HepG2 (cell line): ENCODE results near the gene CUL7. TPM values are rescaled to one million over a fixed set of nuclear protein-coding genes. Genes with fewer than 3 reads are reported as not detected.

Experiments
- ATF1 ChIP-seq: IDR thresholded peaks from 2 replicates; pipeline ENCODE4 v1.6.1; 2016; ENCODE audit warnings: mild to moderate bottlenecking, control low read depth
- BHLHE40 ChIP-seq: IDR thresholded peaks from 2 replicates; pipeline ENCODE4 v1.6.1; 2011; ENCODE audit warnings: low read length, improper control_type of control experiment
- MAF1 ChIP-seq: sonication (generic); formaldehyde crosslinking; IDR thresholded peaks from 2 replicates; pipeline ENCODE4 v1.5.0; 2020; ENCODE audit warnings: missing genetic modification reagents, borderline replicate concordance
- NFIC ChIP-seq: IDR thresholded peaks from 2 replicates; pipeline ENCODE4 v1.6.1; 2012; ENCODE audit warnings: mild to moderate bottlenecking, low read length, inconsistent platforms
- NONO ChIP-seq, 2 experiments: fragments of 450-650 bp in 1 of 2; sonication (generic) in 1 of 2; formaldehyde crosslinking in 1 of 2; IDR thresholded peaks in 1 of 2; conservative IDR thresholded peaks in 1 of 2; 2 replicates each; pipeline versions ENCODE4 v1.6.1 to v1.8.0; 2017 to 2022; ENCODE audit warnings: mild to moderate bottlenecking in 1 of 2, missing genetic modification reagents in 1 of 2, moderate library complexity in 1 of 2
- SMAD1 ChIP-seq: sonication (generic); formaldehyde crosslinking; IDR thresholded peaks from 2 replicates; pipeline ENCODE4 v1.4.0; 2020; ENCODE audit warnings: missing genetic modification reagents, low read depth, mild to moderate bottlenecking, borderline replicate concordance
- ZBTB20 ChIP-seq: sonication (generic); formaldehyde crosslinking; IDR thresholded peaks from 2 replicates; pipeline ENCODE4 v1.8.1; 2023; ENCODE audit warnings: missing genetic modification reagents, low read depth, mild to moderate bottlenecking, borderline replicate concordance
- ZNF788 ChIP-seq: sonication (generic); formaldehyde crosslinking; IDR thresholded peaks from 2 replicates; pipeline ENCODE4 v1.5.0; 2020; ENCODE audit warnings: mild to moderate bottlenecking, missing genetic modification reagents, borderline replicate concordance
- polyA plus RNA-seq, 8 experiments: library from polyadenylated mRNA; depleted of rRNA in 3 of 8; stranded (reverse) in 7 of 8; unstranded in 1 of 8; fragments of >200 nt; fragmentation: Illumina TruSeq in 4 of 8; extraction: Trizol in 4 of 8; gene quantifications; 2 replicates each; pipeline versions ENCODE4 v1.2.1 to v1.2.3, GENCODE V29; 2011 to 2016; ENCODE audit warnings: low read depth in 4 of 8, missing spikeins in 1 of 8, mixed read lengths in 1 of 8; ENCODE audit not compliant: insufficient read depth in 1 of 8
- total RNA-seq, 5 experiments: library from RNA; depleted of rRNA; stranded (reverse); fragments of >200 nt; fragmentation: Illumina TruSeq; extraction: Trizol; gene quantifications; 2 replicates each; pipeline ENCODE4 v1.2.3, GENCODE V29; 2016; ENCODE audit warnings: low read depth in 1 of 5
- TF ChIP-seq, protein P1 (sequence below): IDR thresholded peaks from 2 replicates; pipeline ENCODE4 v1.6.1; 2016; ENCODE audit warnings: missing compliant biosample characterization, missing genetic modification reagents, borderline replicate concordance
- TF ChIP-seq, protein P2 (sequence below): IDR thresholded peaks from 2 replicates; pipeline ENCODE4 v1.6.1; 2016; ENCODE audit warnings: missing compliant biosample characterization, missing genetic modification reagents, borderline replicate concordance
- TF ChIP-seq, protein P3 (sequence below): sonication (generic); formaldehyde crosslinking; IDR thresholded peaks from 2 replicates; pipeline ENCODE4 v1.4.0; 2020; ENCODE audit warnings: mild to moderate bottlenecking, missing genetic modification reagents
- TF ChIP-seq, protein P4 (sequence below): sonication (generic); formaldehyde crosslinking; IDR thresholded peaks from 2 replicates; pipeline ENCODE4 v1.4.0; 2020; ENCODE audit warnings: mild to moderate bottlenecking, missing genetic modification reagents
- TF ChIP-seq, protein P5 (sequence below): sonication (generic); formaldehyde crosslinking; IDR thresholded peaks from 2 replicates; pipeline ENCODE4 v1.5.0; 2020; ENCODE audit warnings: missing genetic modification reagents

Gene CUL7
- total and polyA plus RNA-seq, 2 of the 13 experiments (the other 11 are each of a cell fraction or from before 2014, with no cell fraction given) = 32.0 to 60.7 TPM

DNA sequence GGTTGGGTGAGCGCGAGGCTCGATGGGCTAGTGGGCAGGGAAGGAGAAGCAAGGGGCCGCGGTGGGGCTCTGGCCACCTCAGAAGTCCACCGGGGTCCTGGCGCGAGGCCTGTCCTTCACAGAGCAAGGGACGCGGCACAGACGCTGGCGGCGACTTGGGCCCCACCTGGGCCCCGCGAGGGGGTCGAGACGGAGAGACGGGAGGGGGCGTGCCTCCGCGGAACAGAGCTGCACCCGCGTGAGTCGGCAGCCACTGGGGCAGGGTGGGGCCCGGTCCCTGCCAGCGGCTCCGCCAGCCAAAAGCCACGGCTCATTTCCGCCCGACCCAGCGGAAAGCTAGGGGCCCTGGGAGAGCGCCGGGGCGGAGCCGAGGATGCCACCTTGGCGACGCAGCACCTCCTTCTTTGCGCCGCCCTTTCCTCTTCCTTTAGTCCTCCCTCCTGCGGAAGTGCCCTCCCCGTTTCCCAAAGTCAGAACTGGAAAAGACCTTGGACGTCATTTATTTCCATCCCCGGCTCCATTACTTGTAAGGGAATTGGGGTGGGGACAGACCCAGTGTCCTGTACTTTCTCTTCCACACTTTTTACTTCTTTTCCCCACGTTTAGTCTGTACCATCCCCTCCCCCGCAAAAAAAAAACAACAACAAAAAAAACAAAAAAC lies at the start of gene CUL7 (continued):
- peak; percentile 99 for TF ChIP-seq ZNF788
- TF ChIP-seq NFIC = no peak
- TF ChIP-seq, protein P1, sequence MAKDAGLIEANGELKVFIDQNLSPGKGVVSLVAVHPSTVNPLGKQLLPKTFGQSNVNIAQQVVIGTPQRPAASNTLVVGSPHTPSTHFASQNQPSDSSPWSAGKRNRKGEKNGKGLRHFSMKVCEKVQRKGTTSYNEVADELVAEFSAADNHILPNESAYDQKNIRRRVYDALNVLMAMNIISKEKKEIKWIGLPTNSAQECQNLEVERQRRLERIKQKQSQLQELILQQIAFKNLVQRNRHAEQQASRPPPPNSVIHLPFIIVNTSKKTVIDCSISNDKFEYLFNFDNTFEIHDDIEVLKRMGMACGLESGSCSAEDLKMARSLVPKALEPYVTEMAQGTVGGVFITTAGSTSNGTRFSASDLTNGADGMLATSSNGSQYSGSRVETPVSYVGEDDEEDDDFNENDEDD (CRISPR knock-in tag) = peak; percentile 64; the same call in 1 of the 2 replicates
- TF ChIP-seq, protein P2, sequence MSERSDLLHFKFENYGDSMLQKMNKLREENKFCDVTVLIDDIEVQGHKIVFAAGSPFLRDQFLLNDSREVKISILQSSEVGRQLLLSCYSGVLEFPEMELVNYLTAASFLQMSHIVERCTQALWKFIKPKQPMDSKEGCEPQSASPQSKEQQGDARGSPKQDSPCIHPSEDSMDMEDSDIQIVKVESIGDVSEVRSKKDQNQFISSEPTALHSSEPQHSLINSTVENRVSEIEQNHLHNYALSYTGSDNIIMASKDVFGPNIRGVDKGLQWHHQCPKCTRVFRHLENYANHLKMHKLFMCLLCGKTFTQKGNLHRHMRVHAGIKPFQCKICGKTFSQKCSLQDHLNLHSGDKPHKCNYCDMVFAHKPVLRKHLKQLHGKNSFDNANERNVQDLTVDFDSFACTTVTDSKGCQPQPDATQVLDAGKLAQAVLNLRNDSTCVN (CRISPR knock-in tag) = peak; percentile 90
- TF ChIP-seq NONO (IDR thresholded peaks at IDR 0.05) = no peak
- peak; percentile 60; the same call in 1 of the 2 replicates for TF ChIP-seq NONO (CRISPR knock-in tag; conservative IDR thresholded peaks at IDR 0.05)
- TF ChIP-seq, protein P3, sequence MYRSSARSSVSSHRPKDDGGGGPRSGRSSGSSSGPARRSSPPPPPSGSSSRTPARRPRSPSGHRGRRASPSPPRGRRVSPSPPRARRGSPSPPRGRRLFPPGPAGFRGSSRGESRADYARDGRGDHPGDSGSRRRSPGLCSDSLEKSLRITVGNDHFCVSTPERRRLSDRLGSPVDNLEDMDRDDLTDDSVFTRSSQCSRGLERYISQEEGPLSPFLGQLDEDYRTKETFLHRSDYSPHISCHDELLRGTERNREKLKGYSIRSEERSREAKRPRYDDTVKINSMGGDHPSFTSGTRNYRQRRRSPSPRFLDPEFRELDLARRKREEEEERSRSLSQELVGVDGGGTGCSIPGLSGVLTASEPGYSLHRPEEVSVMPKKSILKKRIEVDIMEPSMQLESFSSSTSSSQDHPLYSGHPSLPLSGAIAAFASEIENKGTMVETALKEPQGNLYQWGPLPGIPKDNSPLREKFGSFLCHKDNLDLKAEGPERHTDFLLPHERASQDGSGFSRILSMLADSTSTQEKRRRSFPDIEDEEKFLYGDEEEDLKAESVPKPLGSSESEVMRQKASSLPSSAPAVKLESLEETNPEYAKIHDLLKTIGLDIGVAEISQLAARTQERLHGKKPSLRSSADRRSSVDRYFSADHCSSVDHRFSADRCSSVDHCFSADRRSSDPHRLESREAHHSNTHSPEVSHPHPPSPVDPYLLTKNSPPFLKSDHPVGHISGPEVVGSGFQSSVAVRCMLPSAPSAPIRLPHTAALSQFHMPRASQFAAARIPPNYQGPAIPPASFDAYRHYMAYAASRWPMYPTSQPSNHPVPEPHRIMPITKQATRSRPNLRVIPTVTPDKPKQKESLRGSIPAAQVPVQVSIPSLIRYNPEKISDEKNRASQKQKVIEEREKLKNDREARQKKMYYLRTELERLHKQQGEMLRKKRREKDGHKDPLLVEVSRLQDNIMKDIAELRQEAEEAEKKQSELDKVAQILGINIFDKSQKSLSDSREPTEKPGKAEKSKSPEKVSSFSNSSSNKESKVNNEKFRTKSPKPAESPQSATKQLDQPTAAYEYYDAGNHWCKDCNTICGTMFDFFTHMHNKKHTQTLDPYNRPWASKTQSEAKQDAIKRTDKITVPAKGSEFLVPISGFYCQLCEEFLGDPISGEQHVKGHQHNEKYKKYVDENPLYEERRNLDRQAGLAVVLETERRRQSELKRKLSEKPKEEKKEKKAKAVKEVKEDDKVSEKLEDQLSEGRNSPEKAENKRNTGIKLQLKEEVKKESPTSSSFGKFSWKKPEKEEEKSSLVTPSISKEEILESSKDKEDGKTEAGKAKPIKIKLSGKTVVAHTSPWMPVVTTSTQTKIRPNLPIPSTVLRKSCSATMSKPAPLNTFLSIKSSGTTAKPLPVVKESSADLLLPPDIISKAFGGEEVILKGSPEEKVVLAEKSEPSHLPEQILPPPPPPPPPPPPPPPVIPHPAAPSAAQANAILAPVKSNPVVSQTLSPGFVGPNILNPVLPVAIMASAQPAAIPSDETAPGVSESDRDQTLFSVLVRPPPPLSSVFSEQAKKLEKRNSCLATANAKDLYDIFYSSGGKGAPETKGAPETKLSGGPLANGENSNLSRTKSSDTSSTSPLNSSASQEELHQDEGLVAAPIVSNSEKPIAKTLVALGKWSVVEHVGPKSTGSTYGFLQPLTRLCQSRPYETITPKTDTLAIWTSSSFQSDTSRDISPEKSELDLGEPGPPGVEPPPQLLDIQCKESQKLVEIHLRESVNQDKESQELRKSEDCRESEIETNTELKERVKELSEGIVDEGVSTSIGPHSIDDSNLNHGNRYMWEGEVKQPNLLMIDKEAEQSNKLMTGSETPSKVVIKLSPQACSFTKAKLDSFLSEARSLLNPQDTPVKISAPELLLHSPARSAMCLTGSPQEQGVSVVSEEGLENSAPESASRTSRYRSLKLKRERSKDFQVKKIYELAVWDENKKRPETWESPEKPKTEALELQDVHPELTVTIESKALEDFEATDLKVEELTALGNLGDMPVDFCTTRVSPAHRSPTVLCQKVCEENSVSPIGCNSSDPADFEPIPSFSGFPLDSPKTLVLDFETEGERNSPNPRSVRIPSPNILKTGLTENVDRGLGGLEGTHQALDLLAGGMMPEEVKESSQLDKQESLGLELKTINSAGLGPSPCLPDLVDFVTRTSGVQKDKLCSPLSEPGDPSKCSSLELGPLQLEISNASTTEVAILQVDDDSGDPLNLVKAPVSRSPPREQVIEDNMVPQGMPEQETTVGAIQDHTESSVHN (CRISPR knock-in tag) = peak; percentile 66; the same call in 1 of the 2 replicates
- no peak for TF ChIP-seq BHLHE40
- TF ChIP-seq SMAD1 (CRISPR knock-in tag) = peak; percentile 87; the same call in 1 of the 2 replicates
- TF ChIP-seq MAF1 (CRISPR knock-in tag) = peak; percentile 58; the same call in 1 of the 2 replicates
- TF ChIP-seq ATF1 (CRISPR knock-in tag) = peak; percentile 55; the same call in 1 of the 2 replicates
- TF ChIP-seq, protein P4, sequence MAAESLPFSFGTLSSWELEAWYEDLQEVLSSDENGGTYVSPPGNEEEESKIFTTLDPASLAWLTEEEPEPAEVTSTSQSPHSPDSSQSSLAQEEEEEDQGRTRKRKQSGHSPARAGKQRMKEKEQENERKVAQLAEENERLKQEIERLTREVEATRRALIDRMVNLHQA (CRISPR knock-in tag) = no peak
- TF ChIP-seq, protein P5, sequence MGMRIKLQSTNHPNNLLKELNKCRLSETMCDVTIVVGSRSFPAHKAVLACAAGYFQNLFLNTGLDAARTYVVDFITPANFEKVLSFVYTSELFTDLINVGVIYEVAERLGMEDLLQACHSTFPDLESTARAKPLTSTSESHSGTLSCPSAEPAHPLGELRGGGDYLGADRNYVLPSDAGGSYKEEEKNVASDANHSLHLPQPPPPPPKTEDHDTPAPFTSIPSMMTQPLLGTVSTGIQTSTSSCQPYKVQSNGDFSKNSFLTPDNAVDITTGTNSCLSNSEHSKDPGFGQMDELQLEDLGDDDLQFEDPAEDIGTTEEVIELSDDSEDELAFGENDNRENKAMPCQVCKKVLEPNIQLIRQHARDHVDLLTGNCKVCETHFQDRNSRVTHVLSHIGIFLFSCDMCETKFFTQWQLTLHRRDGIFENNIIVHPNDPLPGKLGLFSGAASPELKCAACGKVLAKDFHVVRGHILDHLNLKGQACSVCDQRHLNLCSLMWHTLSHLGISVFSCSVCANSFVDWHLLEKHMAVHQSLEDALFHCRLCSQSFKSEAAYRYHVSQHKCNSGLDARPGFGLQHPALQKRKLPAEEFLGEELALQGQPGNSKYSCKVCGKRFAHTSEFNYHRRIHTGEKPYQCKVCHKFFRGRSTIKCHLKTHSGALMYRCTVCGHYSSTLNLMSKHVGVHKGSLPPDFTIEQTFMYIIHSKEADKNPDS = 0 out of 2 replicates have a peak, but pooled peaks have one; percentile 87
- peak; percentile 85; the same call in 1 of the 2 replicates for TF ChIP-seq ZBTB20 (CRISPR knock-in tag)
